ENCODE measurements around the gene TWF2. TPM values are rescaled to one million over a fixed set of nuclear protein-coding genes. Genes with fewer than 3 reads are reported as not detected.

Gene TWF2
- total RNA-seq, 1 experiment from 2014 or later = 102 TPM

GRCh38 chr3:52202384-52203077 lies 36.4 kb downstream of the TWF2 start:
- no peaks in the 10 kb centered on the region for H3K27me3 ChIP-seq (ENCODE audit: insufficient read depth, low read depth)
- ChIA-PET POLR2A (ENCODE audit: unreplicated experiment) (interaction anchor here (0.7 kb wide), 1 partner anchor 325 kb away, joined by 3 read pairs; no protein-coding TSS in a partner anchor), CTCF (interaction anchor here (0.7 kb wide), 1 partner anchor 21 kb away, joined by 3 read pairs; no protein-coding TSS in a partner anchor)
- no peak overlapping the region for H2AFZ ChIP-seq
- TF ChIP-seq CTCF (conservative IDR thresholded peaks at IDR 0.05) (no peak), EZH2 (IDR thresholded peaks at IDR 0.05; ENCODE audit: low read depth) (no peak)
- BruUV-seq (replicated peaks) = no TSS peak
- H3K4me1 ChIP-seq (replicated peaks; ENCODE audit: insufficient read depth) = peaks cover 11% of the 10 kb centered on the region
- no peak overlapping the region for H3K27ac ChIP-seq
- H3K36me3 ChIP-seq (ENCODE audit: low read depth) = peaks cover 65% of the 10 kb centered on the region
- no peaks in the 10 kb centered on the region for H3K9me2 ChIP-seq (ENCODE audit: insufficient read depth)
- no peaks in the 10 kb centered on the region for H4K20me1 ChIP-seq (ENCODE audit: insufficient read depth)
- intact Hi-C loops (cut with micrococcal nuclease; ENCODE audit: unreplicated experiment) = no loop called here
- no peak overlapping the region for H3K4me3 ChIP-seq
- H3F3A ChIP-seq (ENCODE audit: insufficient read depth, low read depth) = peaks cover 9% of the 10 kb centered on the region; the same call in 1 of the 2 replicates
- H3K79me2 ChIP-seq (ENCODE audit: low read depth) = peaks cover 32% of the 10 kb centered on the region
- no peak for DNase-seq
- no peak overlapping the region for H3K4me2 ChIP-seq
- H3K9me3 ChIP-seq (ENCODE audit: insufficient read depth, low read depth) = no peaks in the 10 kb centered on the region

- CTCF ChIA-PET = interaction anchor here (0.6 kb wide), 1 partner anchor 24 kb away, joined by 16 read pairs; no protein-coding TSS in a partner anchor
- intact Hi-C loops (cut with micrococcal nuclease; ENCODE audit: unreplicated experiment) = no loop called here
Measured at GRCh38 chr3:52200981-52201679, 37.8 kb downstream of the TWF2 start.

More at GRCh38 chr3:52200981-52201679, 37.8 kb downstream of the TWF2 start:
- Histone ChIP-seq H3K27ac (no peak overlapping the region), H3F3A (ENCODE audit: insufficient read depth, low read depth) (peaks cover 12% of the 10 kb centered on the region), H3K27me3 (ENCODE audit: insufficient read depth, low read depth) (no peaks in the 10 kb centered on the region), H3K4me1 (replicated peaks; ENCODE audit: insufficient read depth) (peaks cover 25% of the 10 kb centered on the region), H3K36me3 (ENCODE audit: low read depth) (peaks cover 60% of the 10 kb centered on the region), H3K4me2 (no peak overlapping the region), H3K9me3 (ENCODE audit: insufficient read depth, low read depth) (no peaks in the 10 kb centered on the region), H3K79me2 (ENCODE audit: low read depth) (peaks cover 32% of the 10 kb centered on the region), H3K9me2 (ENCODE audit: insufficient read depth) (no peaks in the 10 kb centered on the region), H2AFZ (no peak overlapping the region), H4K20me1 (ENCODE audit: insufficient read depth) (no peaks in the 10 kb centered on the region), H3K4me3 (no peak overlapping the region)
- DNase-seq = no peak
- no TSS peak for BruUV-seq (replicated peaks)
- POLR2A ChIA-PET (ENCODE audit: unreplicated experiment) = no interaction called here
- TF ChIP-seq EZH2 (IDR thresholded peaks at IDR 0.05; ENCODE audit: low read depth) = no peak
- no peak for TF ChIP-seq CTCF (conservative IDR thresholded peaks at IDR 0.05)
